WERI-Rb-1 (cell line): ENCODE measurements around the gene RAD54L.

ENCODE experiments used
- DNase-seq: peaks from one replicate; pipeline ENCODE4 v3.0.0-alpha.2; 2020
- H3K27ac ChIP-seq: fragments of 250-450 bp; sonication (Bioruptor Pico); 2 replicates; pipeline ENCODE4 v1.5.1; 2020; ENCODE audit warnings: mild to moderate bottlenecking, moderate library complexity
- H3K27me3 ChIP-seq: fragments of 250-450 bp; sonication (Bioruptor Pico); 2 replicates; pipeline ENCODE4 v1.5.1; 2021; ENCODE audit warnings: mild to moderate bottlenecking, low read depth, moderate library complexity; ENCODE audit not compliant: insufficient read depth, severe bottlenecking
- H3K36me3 ChIP-seq: fragments of 250-450 bp; sonication (Bioruptor Pico); 2 replicates; pipeline ENCODE4 v1.5.1; 2020; ENCODE audit warnings: mild to moderate bottlenecking, moderate library complexity
- H3K4me3 ChIP-seq: 2 replicates; pipeline ENCODE4 v1.5.1; 2011; ENCODE audit warnings: low read depth, mild to moderate bottlenecking, control low read depth, low read length
- H3K9me3 ChIP-seq: fragments of 250-450 bp; sonication (Bioruptor Pico); 2 replicates; pipeline ENCODE4 v1.5.1; 2021; ENCODE audit warnings: mild to moderate bottlenecking, moderate library complexity; ENCODE audit not compliant: severe bottlenecking
- CTCF ChIP-seq: IDR thresholded peaks from 2 replicates; pipeline ENCODE4 v1.5.1; 2011; ENCODE audit warnings: low read depth, mild to moderate bottlenecking, control low read depth, inconsistent platforms, low read length

RAD54L gene

GRCh38 chr1:46246548-46247435 lies 771 bp upstream of the RAD54L start:
- H3K9me3 ChIP-seq = no peaks in the 10 kb centered on the region
- peak overlapping the region; percentile 83 for H3K27ac ChIP-seq
- peaks cover 36% of the 10 kb centered on the region for H3K36me3 ChIP-seq
- TF ChIP-seq CTCF = no peak
- DNase-seq = no peak
- H3K4me3 ChIP-seq = peak overlapping the region; percentile 50
- no peaks in the 10 kb centered on the region for H3K27me3 ChIP-seq

GRCh38 chr1:46248122-46248920 lies 758 bp downstream of the RAD54L start:
- no peaks in the 10 kb centered on the region for H3K9me3 ChIP-seq

GRCh38 chr1:46254668-46255067 lies 7.1 kb downstream of the RAD54L start:
- H3K4me3 ChIP-seq = no peak overlapping the region
- no peak for TF ChIP-seq CTCF
- no peak overlapping the region for H3K27ac ChIP-seq
- no peak for DNase-seq
- H3K36me3 ChIP-seq = peaks cover 86% of the 10 kb centered on the region
- H3K9me3 ChIP-seq = no peaks in the 10 kb centered on the region
- no peaks in the 10 kb centered on the region for H3K27me3 ChIP-seq

More at GRCh38 chr1:46248122-46248920, 758 bp downstream of the RAD54L start:
- peak; percentile 19; the same call in 1 of the 2 replicates for TF ChIP-seq CTCF
- peaks cover 51% of the 10 kb centered on the region for H3K36me3 ChIP-seq
- peak overlapping the region; percentile 99 for H3K27ac ChIP-seq
- peak; percentile 60 for DNase-seq
- H3K27me3 ChIP-seq = no peaks in the 10 kb centered on the region
- H3K4me3 ChIP-seq = peak overlapping the region; percentile 59

GRCh38 chr1:46256523-46256922 lies 9.0 kb downstream of the RAD54L start:
- Histone ChIP-seq H3K27me3 (no peaks in the 10 kb centered on the region), H3K27ac (no peak overlapping the region), H3K4me3 (no peak overlapping the region), H3K9me3 (no peaks in the 10 kb centered on the region), H3K36me3 (peaks cover 86% of the 10 kb centered on the region)
- no peak for DNase-seq
- no peak for TF ChIP-seq CTCF

GRCh38 chr1:46262508-46262907 lies 14.9 kb downstream of the RAD54L start:
- Histone ChIP-seq H3K27ac (no peak overlapping the region), H3K9me3 (no peaks in the 10 kb centered on the region), H3K36me3 (peaks cover 100% of the 10 kb centered on the region), H3K4me3 (no peak overlapping the region), H3K27me3 (no peaks in the 10 kb centered on the region)
- no peak for DNase-seq
- TF ChIP-seq CTCF = no peak
